ENCODE results near the gene FAM111B. TPM values are rescaled to one million over a fixed set of nuclear protein-coding genes. Genes with fewer than 3 reads are reported as not detected.

Gene FAM111B
- total RNA-seq, 4 donors from 2014 or later: 0.37 to 1.7 (median 0.40) TPM

GRCh38 chr11:59138643-59139042 lies 31.6 kb downstream of the FAM111B start:
- intact Hi-C loops (cut with DNase I; ENCODE audit: low total_unique reads): loop anchor here (5.0 kb wide), 1 partner anchor 86 kb away; no protein-coding TSS in a partner anchor
- Histone ChIP-seq H3K4me1 (peaks cover 0 to 20% (median 5%) of the 10 kb centered on the region in 4 donors), H3K27me3 (no peaks in the 10 kb centered on the region), H3K4me3 (no peak overlapping the region), H3K27ac (no peak overlapping the region), H3K9me3 (no peaks in the 10 kb centered on the region), H3K36me3 (no peaks in the 10 kb centered on the region)
- WGBS, 2 donors (ENCODE audit: low coverage in 1 of 2): 66 to 74% methylated on average over 2 of the region's 2 CpGs
- no peak for DNase-seq
- in situ Hi-C loops (cut with MboI; ENCODE audit: low pct_ligation_motif_present in 1 of 4, low pct_unique_long_range_greater_than_20kb in 1 of 4, low sequenced_read_pairs in 3 of 4): no loop called here
- TF ChIP-seq CTCF (IDR thresholded peaks at IDR 0.05): no peak
- no peak for TF ChIP-seq POLR2A (IDR thresholded peaks at IDR 0.05)
- TF ChIP-seq POLR2AphosphoS5 (IDR thresholded peaks at IDR 0.05): no peak
- no peak for TF ChIP-seq EP300 (IDR thresholded peaks at IDR 0.05; ENCODE audit: low read depth)

GRCh38 chr11:59141191-59141590 lies 34.2 kb downstream of the FAM111B start:
- intact Hi-C loops (cut with DNase I; ENCODE audit: low total_unique reads): no loop called here
- H3K27ac ChIP-seq: no peak overlapping the region
- no peaks in the 10 kb centered on the region for H3K9me3 ChIP-seq
- H3K4me3 ChIP-seq: no peak overlapping the region
- DNase-seq: no peak
- H3K4me1 ChIP-seq: peaks cover 0 to 36% (median 22%) of the 10 kb centered on the region in 4 donors
- in situ Hi-C loops (cut with MboI; ENCODE audit: low pct_ligation_motif_present in 1 of 4, low pct_unique_long_range_greater_than_20kb in 1 of 4, low sequenced_read_pairs in 3 of 4): loop anchor here in 1 of 4 donors (10.0 kb wide), 1 partner anchor 566 kb away; the partner anchor contains the start of genes LPXN and ZFP91
- TF ChIP-seq POLR2AphosphoS5 (IDR thresholded peaks at IDR 0.05) (no peak), CTCF (IDR thresholded peaks at IDR 0.05) (no peak), POLR2A (IDR thresholded peaks at IDR 0.05) (no peak), EP300 (IDR thresholded peaks at IDR 0.05; ENCODE audit: low read depth) (no peak)
- H3K36me3 ChIP-seq: no peaks in the 10 kb centered on the region
- H3K27me3 ChIP-seq: no peaks in the 10 kb centered on the region
- WGBS, 2 donors (ENCODE audit: low coverage in 1 of 2): 91 to 94% methylated on average over 4 of the region's 4 CpGs

- in situ Hi-C loops (cut with MboI; ENCODE audit: low pct_ligation_motif_present in 1 of 4, low pct_unique_long_range_greater_than_20kb in 1 of 4, low sequenced_read_pairs in 3 of 4) (loop anchor here in 1 of 4 donors (10.0 kb wide), 1 partner anchor 567 kb away; the partner anchor contains the start of genes LPXN and ZFP91), intact Hi-C loops (cut with DNase I; ENCODE audit: low total_unique reads) (no loop called here)
- DNase-seq: no peak
- Histone ChIP-seq H3K27me3 (no peaks in the 10 kb centered on the region), H3K4me1 (peaks cover 0 to 39% (median 22%) of the 10 kb centered on the region in 4 donors), H3K27ac (peak overlapping the region; percentile 91 to 95 (median 94)), H3K9me3 (no peaks in the 10 kb centered on the region), H3K4me3 (peak overlapping the region; percentile 42 to 77 (median 64)), H3K36me3 (no peaks in the 10 kb centered on the region)
- 0 to 11% methylated on average over 2 to 3 of the region's 3 CpGs for WGBS, 2 donors (ENCODE audit: low coverage in 1 of 2)
- TF ChIP-seq EP300 (IDR thresholded peaks at IDR 0.05; ENCODE audit: low read depth) (no peak), POLR2A (IDR thresholded peaks at IDR 0.05) (no peak), CTCF (IDR thresholded peaks at IDR 0.05) (no peak)
Measured at GRCh38 chr11:59141673-59142460, 34.8 kb downstream of the FAM111B start.
